Lower leg skin (tissue), 3 donors: ENCODE results near the gene SCAMP5.

Experiments
- CTCF ChIP-seq, 3 donors: fragments of 450-650 bp; IDR thresholded peaks; one replicate each; pipeline ENCODE4 v1.5.1; 2016; ENCODE audit warnings: antibody characterized with exemption in 3 of 3, mild to moderate bottlenecking in 3 of 3, moderate library complexity in 2 of 3
- POLR2A ChIP-seq, 2 donors: fragments of 450-650 bp; IDR thresholded peaks; one replicate each; pipeline ENCODE4 v1.6.1; 2016 to 2017; ENCODE audit warnings: antibody characterized with exemption in 2 of 2, mild to moderate bottlenecking in 1 of 2, moderate library complexity in 1 of 2

DNA sequence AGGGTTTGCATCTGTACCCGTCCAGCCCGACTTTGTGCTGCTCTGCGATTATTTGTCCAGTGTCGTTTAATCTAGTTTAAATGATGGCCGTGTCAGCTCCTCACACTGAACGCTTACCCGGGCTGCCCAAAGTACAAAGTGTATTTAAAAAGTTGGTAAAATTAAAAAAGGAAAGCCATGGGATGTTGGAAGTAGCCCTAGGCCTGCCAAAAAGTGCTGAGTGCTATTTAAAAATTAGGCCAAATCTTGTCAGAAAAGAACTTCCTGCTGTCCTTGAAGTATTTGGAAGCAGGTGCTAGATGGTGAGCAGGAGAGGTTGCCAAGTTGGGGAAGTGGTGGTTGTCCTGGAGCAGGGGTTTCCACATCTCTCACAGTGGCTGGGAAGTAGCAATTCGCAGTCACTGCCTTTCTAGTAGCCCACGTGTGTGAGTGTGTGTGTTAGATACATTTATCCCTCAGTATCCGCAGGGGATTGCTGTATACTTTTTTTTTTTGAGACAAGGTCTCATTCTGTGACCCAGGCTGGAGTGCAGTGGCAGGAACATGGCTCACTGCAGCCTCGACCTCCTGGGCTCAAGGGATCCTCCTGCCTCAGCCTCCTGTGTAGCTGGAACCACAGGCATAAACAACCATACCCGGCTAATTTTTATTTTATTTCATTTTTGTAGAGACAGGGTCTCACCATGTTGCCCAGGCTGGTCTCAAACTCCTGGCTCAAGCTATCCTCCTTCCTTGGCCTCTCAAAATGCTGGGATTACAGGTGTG, 28.7 kb downstream of the SCAMP5 start:
- TF ChIP-seq CTCF (IDR thresholded peaks at IDR 0.05) (no peak), POLR2A (IDR thresholded peaks at IDR 0.05) (no peak)
